GM12892 (cell line): Measurements from ENCODE around the gene ZC3H12C.
"Not testable (repeated sequence)": the region's sequence is repeated elsewhere in the genome, so short reads cannot be mapped to it uniquely, and the experiment has no call there.

Experiments
- DNase-seq: peaks from one replicate; pipeline ENCODE4 v3.0.0; 2011; ENCODE audit not compliant: insufficient read length
- FAIRE-seq: peaks from 2 replicates; lab custom pipeline; 2011; peaks lifted over from hg19 to GRCh38; lab: Jason Lieb, UNC
- POLR2A ChIP-seq: IDR thresholded peaks from 2 replicates; pipeline ENCODE4 v1.6.1; 2011; ENCODE audit warnings: low read depth, low read length, control low read depth
- POLR2AphosphoS5 ChIP-seq: IDR thresholded peaks from 2 replicates; pipeline ENCODE4 v1.6.1; 2011; ENCODE audit warnings: low read depth, low read length, control low read depth
- TAF1 ChIP-seq: IDR thresholded peaks from 2 replicates; pipeline ENCODE4 v1.6.1; 2011; ENCODE audit warnings: low read depth, mild to moderate bottlenecking, control low read depth, low read length, borderline replicate concordance

ZC3H12C gene

GRCh38 chr11:110065189-110065588 lies 28.0 kb upstream of the ZC3H12C start:
- FAIRE-seq: no peak
- no peak for DNase-seq
- no peak for TF ChIP-seq POLR2AphosphoS5
- no peak for TF ChIP-seq POLR2A
- TF ChIP-seq TAF1: no peak

- not testable (repeated sequence) for DNase-seq, FAIRE-seq
Observed at GRCh38 chr11:110068001-110068400, 25.2 kb upstream of the ZC3H12C start.

- FAIRE-seq: peak; percentile 86
- no peak for DNase-seq
- TF ChIP-seq POLR2AphosphoS5: no peak
- TF ChIP-seq POLR2A: no peak
- TF ChIP-seq TAF1: no peak
Observed at GRCh38 chr11:110069158-110069737, 23.9 kb upstream of the ZC3H12C start.

GRCh38 chr11:110070176-110070575 lies 23.0 kb upstream of the ZC3H12C start:
- DNase-seq (no peak), FAIRE-seq (no peak)
- no peak for TF ChIP-seq TAF1
- no peak for TF ChIP-seq POLR2A
- TF ChIP-seq POLR2AphosphoS5: no peak

- DNase-seq (no peak), FAIRE-seq (no peak)
- no peak for TF ChIP-seq POLR2A
- no peak for TF ChIP-seq TAF1
- TF ChIP-seq POLR2AphosphoS5: no peak
Observed at GRCh38 chr11:110071197-110071596, 22.0 kb upstream of the ZC3H12C start.

GRCh38 chr11:110072930-110073329 lies 20.3 kb upstream of the ZC3H12C start:
- DNase-seq: no peak
- no peak for TF ChIP-seq POLR2A
- no peak for TF ChIP-seq POLR2AphosphoS5
- no peak for TF ChIP-seq TAF1
- peak; percentile 33 for FAIRE-seq

GRCh38 chr11:110074499-110074898 lies 18.7 kb upstream of the ZC3H12C start:
- FAIRE-seq (no peak), DNase-seq (no peak)
- TF ChIP-seq POLR2AphosphoS5 (no peak), TAF1 (no peak), POLR2A (no peak)

- FAIRE-seq: peak; percentile 54
- TF ChIP-seq POLR2AphosphoS5 (no peak), POLR2A (no peak), TAF1 (no peak)
- DNase-seq: no peak
Observed at GRCh38 chr11:110075105-110075846, 17.9 kb upstream of the ZC3H12C start.

- DNase-seq (no peak), FAIRE-seq (peak; percentile 60)
- TF ChIP-seq POLR2A: no peak
- TF ChIP-seq POLR2AphosphoS5: no peak
- TF ChIP-seq TAF1: no peak
Observed at GRCh38 chr11:110075847-110076208, 17.4 kb upstream of the ZC3H12C start.

- DNase-seq (no peak), FAIRE-seq (peak; percentile 95)
- no peak for TF ChIP-seq TAF1
- TF ChIP-seq POLR2A: no peak
- no peak for TF ChIP-seq POLR2AphosphoS5
Observed at GRCh38 chr11:110076371-110076965, 16.7 kb upstream of the ZC3H12C start.

- no peak for FAIRE-seq
- TF ChIP-seq POLR2AphosphoS5 (no peak), POLR2A (no peak), TAF1 (no peak)
- DNase-seq: no peak
Observed at GRCh38 chr11:110077346-110077745, 15.8 kb upstream of the ZC3H12C start.

GRCh38 chr11:110077831-110078325 lies 15.3 kb upstream of the ZC3H12C start:
- TF ChIP-seq POLR2A (peak; percentile 65), POLR2AphosphoS5 (peak; percentile 87), TAF1 (peak; percentile 22; the same call in 1 of the 2 replicates)
- no peak for DNase-seq
- FAIRE-seq: peak; percentile 95
